DLD1 (cell line): ENCODE data around the gene HIPK3.
"Not testable (repeated sequence)": the region's sequence is repeated elsewhere in the genome, so short reads cannot be mapped to it uniquely, and the experiment has no call there.

Experiments used
- in situ Hi-C: cut with HindIII; loops from 2 replicates; pipeline ENCODE4 v1.10.0; 2017; ENCODE audit warnings: low sequenced_read_pairs

HIPK3 gene

GRCh38 chr11:33258631-33259205 is 1.5 kb downstream of the HIPK3 start:
- in situ Hi-C loops = no loop called here

DNA sequence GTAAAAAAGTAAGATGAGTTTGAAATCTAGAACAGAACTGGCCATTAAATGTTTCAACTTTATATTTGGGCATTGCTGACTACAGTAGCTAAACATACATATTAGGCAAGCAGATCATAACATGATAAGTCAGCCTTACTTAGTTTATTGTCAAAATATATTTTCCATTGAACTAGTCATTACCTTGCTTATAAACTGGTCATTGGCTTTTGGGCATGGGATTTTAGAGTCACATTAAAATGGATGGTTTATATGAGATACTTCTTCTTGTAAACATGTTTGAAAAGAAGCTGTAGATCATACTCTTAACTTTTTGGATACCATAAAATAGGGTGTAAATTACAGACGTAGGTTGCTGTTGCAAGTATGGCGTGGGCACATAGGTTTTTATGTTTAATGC is 2.7 kb downstream of the HIPK3 start:
- in situ Hi-C loops = no loop called here

DNA sequence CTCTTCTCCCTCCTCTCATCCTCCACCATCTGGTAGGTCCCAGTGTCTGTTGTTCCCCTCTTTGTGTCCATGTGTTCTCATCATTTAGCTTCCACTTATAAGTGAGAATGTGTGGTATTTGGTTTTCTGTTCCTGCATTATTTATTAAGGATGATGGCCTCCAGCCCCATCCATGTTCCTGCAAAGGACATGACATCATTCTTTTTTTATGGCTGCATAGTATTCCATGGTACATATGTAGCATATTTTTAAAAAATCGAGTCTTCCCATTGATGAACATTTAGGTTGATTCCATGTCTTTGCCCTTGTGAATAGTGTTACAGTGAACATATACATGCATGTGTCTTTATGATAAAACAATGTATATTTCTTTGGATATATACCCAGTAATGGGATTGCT is 4.2 kb downstream of the HIPK3 start:
- in situ Hi-C loops = not testable (repeated sequence)

DNA sequence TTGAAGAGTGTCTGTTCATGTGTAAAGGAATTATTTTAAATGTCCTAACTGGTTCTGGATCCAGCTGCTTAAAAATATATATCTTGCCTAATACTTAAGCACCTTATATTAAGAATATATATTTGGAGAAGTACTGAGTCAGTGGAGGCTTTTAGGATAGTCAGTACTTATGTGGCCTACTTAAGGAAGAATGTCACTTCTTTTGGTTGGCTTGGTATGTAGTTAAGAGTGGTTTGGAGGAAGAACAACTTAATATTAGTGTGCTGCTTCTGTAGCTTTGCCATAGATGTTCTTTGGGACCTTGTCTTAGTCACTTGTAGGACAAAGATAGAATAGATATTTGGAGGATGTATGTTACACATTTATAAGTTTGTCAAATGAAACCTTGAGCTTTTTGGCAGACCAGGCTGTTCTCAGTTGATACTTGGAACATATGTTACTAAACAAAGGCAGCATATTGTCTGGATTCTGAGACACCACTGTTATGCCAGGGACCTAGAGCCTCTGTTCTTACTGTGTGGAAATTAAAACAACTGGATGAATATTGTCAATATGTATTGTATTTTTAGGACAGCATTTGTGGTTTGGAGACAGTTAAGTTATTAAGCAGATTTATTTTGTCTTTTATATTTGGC is 4.9 kb downstream of the HIPK3 start:
- in situ Hi-C loops = no loop called here

GRCh38 chr11:33263549-33263948 is 6.4 kb downstream of the HIPK3 start:
- in situ Hi-C loops = no loop called here

DNA sequence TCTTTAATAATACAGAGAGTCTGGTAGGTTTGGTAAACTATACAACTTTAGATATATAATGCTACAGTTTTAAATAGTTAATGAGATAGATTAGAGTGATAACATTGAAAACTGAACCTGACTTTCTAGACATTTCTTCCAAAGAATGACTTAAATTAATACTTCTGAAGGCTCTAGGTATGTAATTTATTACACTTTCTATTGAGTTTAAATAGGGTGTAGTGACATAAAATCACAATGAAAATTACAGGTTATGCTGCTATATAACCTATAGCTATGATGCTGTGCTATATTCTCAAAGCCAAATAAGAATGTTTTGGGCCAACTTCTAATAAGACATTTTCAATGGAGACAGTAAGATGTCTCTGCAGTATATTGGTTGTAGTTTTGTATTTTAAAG is 7.7 kb downstream of the HIPK3 start:
- in situ Hi-C loops = no loop called here

DNA sequence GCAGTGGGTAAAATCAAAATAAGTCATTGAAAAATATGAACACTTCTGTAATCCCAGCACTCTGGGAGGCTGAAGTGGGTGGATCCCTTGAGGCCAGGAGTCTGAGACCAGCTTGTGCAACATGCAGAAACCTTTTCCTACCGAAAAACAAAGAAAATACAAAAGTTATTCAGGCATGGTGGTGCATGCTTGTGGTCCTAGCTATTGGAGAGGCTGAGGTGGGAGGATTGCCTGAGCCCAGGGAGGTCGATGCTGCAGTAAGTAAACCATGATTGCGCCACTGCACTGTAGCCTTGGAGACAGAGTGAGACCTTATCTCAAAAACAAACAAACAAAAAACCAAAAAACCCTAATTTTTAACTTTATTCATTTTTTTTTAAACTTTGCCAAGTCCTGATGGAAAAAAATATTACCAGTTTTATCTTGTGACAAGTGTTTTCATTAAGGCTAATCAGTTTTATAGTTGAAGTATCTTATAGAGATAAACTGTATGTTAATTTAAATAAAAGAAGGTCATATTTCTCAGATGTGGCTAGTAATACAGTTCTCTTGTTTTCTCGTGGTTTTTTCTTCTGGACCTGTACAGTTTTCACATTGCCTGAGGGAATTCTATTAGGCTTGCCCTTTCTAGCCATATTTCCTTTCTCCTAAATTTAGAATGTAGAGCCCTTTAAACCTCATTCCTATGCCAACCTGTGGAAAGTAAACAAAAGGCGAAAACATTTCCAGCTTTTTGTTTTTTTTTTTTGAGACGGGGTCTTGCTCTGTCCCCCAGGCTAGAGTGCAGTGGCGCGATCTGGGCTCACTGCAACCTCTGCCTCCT is 9.4 kb downstream of the HIPK3 start:
- in situ Hi-C loops = no loop called here

GRCh38 chr11:33268945-33269540 is 11.9 kb downstream of the HIPK3 start:
- in situ Hi-C loops = no loop called here

GRCh38 chr11:33269822-33270221 is 12.6 kb downstream of the HIPK3 start:
- in situ Hi-C loops = no loop called here

- in situ Hi-C loops = no loop called here
Measured at GRCh38 chr11:33271059-33271458, 13.9 kb downstream of the HIPK3 start.

GRCh38 chr11:33272338-33273107 is 15.3 kb downstream of the HIPK3 start:
- in situ Hi-C loops = no loop called here

GRCh38 chr11:33273656-33274055 is 16.5 kb downstream of the HIPK3 start:
- in situ Hi-C loops = no loop called here

DNA sequence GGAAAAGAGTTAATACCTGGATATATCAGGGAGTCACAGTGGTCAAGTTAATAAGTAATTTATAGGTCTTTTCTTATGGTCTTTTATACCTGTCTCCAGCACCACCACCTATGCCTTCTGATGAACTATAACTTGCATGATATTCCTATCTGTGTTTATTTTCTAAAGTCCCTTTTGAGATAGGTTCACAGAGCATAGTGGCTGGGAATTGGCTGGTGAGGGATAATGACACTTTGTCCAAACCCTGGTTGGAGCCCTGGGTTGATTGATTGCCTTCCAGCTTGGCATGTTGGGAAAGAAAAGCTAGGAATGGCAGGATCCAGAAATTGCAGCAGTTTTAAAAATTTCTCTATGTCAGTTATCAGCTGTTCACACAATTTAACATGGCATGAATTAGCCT is 23.2 kb downstream of the HIPK3 start:
- in situ Hi-C loops = no loop called here

GRCh38 chr11:33281758-33282157 is 24.6 kb downstream of the HIPK3 start:
- in situ Hi-C loops = no loop called here

- in situ Hi-C loops = no loop called here
Measured at GRCh38 chr11:33284818-33285217, 27.6 kb downstream of the HIPK3 start.

- in situ Hi-C loops = no loop called here
Measured at GRCh38 chr11:33290319-33290718, 33.1 kb downstream of the HIPK3 start.

DNA sequence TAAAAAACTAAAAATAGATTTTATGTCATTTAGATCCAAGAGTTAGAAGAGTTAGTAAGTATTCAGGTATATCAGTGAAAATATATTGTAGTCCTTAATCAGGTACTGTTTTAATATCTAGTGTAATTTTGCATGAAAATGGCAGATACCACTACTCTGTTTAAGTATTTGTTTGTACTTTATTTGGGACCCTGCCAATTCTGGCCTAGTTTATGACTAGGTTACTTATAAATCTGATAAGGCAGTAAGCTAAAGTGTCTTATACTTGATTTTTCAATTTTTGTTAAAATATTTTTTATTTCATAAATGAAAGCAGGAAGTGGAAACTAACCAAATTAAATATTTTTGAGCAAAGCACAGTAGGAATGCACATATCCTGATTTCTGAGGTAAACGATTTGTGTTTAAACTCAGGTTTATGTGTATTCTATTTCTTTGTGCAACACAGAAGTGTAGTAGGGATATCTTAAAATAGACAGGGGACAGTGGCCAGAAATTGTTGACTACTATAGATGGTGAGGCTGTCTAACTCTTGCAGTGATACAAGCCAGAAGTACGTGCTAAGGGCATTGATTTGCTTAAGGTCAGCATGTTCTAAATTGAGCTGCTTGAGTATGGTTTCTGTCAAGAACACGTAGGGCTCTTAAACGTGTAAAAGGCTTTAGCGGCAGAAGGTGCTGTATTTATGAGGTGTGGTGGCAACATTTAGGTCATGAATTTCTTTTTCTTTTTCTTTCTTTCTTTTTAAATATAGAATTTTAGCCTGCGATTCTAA is 34.0 kb downstream of the HIPK3 start:
- in situ Hi-C loops = no loop called here

DNA sequence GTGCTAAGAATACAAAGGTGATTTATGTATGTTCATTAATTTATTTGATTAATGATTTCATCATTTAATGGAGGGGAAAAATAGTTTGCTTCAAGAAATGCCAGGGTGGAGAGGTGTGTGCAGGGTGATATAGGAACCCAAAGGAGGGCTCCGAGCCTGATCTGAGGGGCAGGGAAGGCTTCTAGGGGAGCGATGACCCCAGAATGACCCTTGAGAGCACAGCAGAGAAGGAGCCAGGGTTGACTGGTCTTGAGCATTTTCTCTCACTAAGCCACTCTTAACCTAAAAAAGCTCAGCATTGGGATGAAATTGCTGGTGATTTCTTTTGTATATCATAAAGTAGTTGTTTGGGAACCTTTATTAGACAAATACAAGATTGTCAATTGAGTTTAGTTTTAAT is 35.1 kb downstream of the HIPK3 start:
- in situ Hi-C loops = no loop called here

DNA sequence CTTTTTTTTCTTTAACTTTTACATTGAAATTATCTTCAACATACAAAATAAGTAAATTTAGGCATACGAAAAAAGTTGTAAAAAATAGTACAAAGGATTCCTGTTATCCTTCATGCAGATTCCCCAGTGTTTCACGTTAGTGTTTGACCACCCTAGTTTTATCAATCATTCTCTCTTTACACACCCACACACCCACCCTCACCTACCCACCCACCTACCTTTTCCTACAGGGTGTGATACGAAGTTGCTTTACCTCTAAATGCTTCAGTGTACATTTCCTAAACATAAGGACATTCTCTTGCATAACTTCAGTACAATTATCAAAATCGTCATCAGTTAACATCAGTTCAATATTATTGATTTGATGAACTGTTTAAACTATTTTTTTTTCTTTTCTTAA is 37.0 kb downstream of the HIPK3 start:
- in situ Hi-C loops = no loop called here

GRCh38 chr11:33294797-33295196 is 37.6 kb downstream of the HIPK3 start:
- in situ Hi-C loops = no loop called here
